LoVo (cell line): Measurements from ENCODE around the gene BAD.

Experiments
- DNase-seq: peaks from one replicate; pipeline ENCODE4 v3.0.0-alpha.2; 2016; ENCODE audit warnings: low spot score

The BAD gene

DNA sequence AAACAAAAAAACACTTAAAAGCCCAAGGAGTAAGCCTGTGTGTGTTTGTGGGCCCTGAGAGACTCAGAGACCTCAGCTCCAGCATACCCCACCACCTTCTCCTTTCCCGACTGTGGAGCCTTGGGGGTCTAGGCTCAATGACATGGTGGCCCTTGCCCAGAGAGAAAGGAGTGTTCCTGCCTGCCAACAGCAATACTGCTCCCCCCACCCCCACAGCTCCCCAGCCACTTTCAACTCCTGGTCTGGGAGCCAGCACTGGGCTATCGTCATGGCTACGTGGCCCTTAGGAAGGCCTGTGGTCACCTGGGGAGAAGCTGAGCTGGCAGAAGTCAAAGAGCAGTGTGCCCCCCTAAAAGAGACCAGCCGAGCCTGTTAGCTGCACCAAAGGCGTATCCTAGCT lies 40.4 kb downstream of the BAD start:
- no peak for DNase-seq

DNA sequence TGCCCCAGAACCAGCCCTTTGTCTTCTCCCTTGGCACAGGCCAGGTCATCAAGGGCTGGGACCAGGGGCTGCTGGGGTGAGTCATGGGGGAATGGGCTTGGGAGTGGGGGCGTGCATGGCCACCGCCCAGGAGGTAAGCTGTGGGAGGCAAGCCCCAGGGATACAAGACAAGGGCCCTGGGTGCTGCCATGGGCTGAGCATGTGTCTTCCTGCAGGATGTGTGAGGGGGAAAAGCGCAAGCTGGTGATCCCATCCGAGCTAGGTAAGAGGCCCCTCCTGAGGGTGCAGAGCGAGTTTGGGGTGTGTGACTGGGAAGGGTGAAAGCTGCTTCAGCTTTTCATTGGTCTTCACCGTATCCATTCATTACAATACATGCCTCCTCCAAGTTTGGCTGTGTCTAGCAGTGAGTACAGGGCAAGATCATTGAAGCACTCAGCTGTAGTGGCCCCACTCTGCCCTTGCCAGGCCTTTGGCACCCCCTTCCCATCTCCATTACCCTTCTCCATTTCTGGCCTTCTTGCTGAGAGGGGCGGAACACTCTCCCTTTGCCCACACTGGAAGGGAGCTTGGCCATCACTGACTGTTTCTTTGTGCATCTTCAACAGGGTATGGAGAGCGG lies 41.1 kb downstream of the BAD start:
- no peak for DNase-seq

DNA sequence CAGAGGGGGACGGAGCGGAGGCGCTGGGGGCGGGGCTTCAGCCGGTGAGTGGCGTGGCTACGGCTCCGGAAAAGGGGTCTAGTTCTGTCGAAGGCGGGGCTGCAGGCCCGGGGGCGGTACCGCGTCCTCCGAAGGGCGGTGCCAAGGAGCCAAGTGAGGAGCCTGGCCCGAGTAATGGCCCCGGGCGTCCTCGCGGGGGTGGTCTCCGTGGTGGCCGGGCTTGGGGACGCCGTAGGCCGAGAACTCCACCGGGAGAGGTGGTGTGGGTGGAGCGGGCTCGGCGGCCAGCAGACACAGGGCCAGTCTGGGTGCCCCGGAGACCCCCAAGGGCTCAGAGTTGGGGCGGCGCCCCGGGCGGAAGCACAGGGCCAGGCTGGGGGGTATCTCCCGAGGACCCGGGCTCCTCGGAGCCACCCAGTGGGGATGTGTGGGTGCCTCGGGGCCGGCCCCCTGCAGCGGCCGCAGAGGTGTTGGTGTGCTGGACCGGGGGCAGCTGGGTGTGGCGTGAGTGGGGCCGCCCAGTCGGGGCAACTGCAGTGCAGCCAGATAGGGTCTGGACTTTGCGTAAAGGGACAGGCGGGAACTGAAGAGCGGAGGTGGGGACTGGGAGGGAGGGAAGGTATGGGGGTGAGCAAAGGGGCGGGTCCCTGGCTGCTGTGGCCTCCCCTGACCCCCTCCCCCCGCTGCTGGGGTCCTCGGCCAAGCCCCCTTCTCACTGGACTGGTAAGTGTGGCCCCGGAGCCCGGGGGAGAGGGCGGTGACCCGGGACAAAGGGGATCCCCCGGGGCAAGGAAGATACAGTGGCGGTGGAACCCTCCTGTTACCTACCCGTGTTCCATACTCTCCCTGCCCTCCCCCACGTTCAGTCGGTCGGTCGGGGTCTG lies 42.7 kb downstream of the BAD start:
- DNase-seq: peak; percentile 32

DNA sequence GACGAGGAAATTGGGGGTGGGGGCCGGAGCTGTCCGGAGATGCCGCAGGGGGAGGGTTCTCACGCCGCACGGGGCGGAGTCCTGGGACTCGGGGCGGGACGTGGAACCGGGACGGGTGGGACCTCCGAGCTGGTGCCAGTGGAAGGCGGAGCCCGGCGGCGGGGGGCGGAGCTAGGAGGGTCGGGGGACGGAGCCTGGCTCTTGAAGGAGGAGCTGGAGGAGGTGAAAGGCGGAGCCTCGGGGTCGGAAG lies 43.3 kb downstream of the BAD start:
- peak; percentile 99 for DNase-seq

DNA sequence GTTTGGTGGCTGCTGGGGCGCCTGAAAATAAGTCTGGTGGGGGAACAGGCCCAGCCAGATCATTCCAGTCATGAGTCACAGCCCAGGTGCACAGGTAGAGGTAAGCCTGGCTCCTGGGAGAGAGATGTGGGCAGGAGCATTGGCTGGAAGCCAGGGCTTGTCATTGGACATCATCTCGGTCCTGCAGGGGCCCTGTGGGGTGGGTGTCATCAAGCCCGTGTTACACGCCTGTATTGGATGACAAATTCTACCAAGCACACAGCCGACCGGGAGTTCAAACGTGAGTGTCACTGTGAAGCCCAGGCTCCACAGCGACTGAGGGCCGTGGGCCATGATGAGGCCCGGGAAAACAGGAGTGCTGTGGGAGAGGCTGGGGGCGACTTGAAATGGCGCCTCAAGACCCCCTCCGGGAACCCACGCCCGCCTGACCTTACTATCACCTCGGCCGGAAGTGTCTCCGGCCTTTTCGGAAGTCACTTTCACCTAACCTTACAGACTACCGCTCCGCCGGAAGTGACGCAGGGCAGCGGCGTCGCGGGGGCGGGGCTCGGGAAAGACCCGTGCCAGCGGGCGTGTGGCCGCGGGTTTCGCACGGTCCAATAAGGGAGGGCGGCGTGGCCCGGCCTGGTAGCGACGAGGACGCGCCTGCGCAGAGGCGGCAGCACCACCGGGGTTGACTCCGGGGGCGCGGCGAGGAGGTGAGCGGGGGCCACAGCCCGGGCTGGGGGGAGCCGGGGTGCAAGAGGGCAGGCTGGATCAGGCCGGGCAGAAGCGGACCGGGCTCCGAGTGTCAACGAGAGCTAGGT lies 43.8 kb downstream of the BAD start, which contains the start of gene FKBP2:
Gene FKBP2 (plus strand): TSS at position 661 of the 806 bp plus-strand sequence. CDS start 1,293 bp downstream, outside the sequence.
- DNase-seq: peak; percentile 96

DNA sequence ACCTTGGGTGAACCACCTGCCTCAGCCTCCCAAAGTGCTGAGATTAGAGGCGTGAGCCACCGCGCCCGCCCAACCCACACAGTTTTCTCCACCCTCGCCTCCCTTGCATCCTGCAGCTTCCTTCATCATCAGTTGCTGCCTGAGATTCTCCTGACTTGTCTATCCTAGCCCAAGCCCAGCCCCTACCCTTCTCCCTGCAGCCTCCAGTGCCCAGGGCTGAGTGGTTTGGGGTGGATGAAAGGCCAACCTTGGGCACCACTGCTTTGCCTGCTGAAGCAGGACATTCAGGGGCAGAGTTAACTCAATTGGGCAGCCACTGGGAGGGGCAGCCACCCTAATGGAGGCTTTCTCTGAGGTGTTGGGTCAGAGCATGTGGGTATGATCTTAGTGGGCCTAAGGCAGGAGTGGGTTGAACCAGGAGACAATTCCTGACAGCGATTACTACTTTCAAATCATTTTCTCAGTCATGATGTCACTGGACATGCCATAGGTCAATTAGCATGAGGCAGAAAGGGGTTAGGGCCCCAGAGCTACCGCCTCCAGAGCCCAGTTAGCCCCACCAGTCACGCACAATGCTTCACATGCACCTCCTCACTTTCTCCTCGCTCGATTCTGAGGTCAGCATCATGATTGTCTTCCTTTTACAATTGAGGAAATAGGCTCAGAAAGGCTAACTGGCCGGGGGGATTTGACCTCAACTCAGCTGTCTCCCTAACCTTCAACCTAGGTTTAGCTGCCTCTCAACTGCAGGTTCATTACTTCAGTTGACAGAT lies 44.6 kb downstream of the BAD start:
- DNase-seq: no peak

DNA sequence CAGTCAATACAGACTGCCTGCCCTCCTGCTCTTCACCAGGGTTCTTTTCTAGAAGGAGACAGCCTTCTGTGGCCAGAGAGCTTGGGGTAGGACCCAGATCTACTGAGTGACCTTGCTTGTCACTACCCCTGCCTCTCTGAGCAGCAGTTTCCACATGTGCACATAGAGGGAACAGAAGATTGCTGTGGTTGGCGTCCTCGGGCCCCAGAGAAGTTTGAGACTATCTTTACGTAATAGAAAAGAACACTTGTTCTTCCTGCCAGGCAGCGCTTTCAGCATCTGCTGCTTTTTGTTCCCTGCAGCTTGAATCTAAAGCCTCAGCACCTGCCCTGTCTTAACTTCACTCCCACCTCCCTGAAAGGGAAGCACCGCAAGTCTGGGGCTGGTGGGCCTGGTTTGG lies 45.5 kb downstream of the BAD start:
- no peak for DNase-seq

DNA sequence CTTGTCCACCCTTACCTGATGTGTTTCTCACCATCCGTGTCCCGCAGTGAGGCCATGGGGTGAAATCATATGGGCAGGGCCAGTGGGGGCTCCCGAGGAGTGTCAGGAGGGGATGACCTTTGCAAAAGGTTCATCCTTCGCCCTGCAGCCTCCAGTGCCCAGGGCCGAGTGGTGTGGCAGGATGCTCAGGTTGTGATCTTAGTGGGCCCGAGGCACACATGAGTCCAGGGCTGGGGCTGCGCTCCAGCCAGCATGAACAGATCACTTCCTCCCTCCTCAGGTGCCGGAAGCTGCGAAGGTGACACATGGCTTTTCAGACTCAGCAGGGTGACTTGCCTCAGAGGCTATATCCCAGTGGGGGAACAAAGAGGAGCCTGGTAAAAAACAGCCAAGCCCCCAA lies 46.4 kb downstream of the BAD start:
- no peak for DNase-seq

DNA sequence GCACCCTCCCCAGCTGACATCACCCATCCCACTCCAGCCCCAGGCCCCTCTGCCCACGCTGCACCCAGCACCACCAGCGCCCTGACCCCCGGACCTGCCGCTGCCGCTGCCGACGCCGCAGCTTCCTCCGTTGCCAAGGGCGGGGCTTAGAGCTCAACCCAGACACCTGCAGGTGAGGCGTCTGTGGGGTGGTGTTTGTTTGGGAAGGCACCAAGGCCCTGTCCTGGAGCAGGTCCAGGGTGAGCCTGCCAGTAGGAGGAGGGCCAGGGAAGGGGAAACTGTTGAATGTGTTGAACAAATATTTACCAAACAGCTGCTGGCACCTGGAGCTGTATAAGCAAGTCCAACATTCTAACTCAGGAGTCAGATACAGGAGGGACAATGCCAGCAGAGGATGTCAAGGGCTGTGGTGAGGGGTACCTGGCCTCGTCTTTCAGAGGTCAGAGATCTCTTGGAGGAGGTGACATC lies 46.9 kb downstream of the BAD start:
- DNase-seq: no peak

DNA sequence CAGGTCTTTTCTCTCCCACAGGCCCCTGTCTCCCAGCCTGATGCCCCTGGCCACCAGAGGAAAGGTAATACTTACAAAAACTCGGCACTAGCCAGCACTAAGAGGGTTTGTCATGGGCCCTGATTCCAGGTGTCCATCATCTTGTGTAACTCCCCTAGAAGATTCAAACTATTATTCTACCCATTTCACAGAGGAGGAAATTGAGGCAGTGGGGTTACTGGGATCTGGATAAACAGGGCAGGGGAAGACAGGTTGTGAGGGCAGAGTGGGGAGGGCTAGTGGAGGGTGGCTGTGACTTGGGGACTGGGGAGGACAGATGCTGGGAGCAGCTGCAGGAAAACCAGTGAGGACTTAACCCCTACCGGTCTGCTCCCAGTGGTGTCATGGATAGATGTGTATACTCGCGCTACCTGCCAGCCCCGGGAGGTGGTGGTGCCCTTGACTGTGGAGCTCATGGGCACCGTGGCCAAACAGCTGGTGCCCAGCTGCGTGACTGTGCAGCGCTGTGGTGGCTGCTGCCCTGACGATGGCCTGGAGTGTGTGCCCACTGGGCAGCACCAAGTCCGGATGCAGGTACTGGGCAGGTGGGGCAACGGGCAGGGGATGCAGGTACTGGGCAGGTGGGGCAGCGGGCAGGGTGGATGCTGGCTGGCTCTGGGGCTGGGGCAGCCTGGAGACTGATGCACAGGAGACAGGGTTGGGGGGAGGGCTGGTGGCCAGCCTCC lies 48.9 kb downstream of the BAD start:
- no peak for DNase-seq

DNA sequence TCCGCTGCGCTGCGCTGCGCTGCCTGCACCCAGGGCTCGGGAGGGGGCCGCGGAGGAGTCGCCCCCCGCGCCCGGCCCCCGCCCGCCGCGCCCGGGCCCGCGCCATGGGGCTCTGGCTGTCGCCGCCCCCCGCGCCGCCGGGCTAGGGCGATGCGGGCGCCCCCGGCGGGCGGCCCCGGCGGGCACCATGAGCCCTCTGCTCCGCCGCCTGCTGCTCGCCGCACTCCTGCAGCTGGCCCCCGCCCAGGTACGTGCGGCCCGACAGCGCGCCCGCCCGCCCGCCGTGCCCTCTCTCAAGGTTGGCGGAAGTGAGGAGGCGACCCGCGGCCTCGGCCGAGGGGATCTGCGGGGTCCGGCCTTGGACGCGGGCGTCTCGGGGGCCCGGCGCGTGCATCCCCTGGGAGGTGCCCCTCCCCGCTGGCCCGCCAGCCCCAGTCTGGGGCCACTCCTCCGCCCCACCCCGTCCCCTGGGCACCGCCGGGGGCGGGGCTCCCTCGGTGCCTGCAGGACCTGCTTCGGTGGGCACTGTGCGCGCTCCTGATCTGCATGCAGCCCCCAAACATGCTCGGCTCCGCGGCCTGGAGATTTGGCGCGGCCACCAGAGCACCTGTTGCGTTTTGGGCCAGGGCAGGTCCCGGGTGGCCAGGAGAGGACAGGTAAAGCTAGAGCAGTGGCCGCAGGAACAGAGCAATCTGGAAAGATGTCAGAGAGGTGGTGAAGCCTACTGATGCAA lies 49.7 kb downstream of the BAD start:
- peak; percentile 34 for DNase-seq

DNA sequence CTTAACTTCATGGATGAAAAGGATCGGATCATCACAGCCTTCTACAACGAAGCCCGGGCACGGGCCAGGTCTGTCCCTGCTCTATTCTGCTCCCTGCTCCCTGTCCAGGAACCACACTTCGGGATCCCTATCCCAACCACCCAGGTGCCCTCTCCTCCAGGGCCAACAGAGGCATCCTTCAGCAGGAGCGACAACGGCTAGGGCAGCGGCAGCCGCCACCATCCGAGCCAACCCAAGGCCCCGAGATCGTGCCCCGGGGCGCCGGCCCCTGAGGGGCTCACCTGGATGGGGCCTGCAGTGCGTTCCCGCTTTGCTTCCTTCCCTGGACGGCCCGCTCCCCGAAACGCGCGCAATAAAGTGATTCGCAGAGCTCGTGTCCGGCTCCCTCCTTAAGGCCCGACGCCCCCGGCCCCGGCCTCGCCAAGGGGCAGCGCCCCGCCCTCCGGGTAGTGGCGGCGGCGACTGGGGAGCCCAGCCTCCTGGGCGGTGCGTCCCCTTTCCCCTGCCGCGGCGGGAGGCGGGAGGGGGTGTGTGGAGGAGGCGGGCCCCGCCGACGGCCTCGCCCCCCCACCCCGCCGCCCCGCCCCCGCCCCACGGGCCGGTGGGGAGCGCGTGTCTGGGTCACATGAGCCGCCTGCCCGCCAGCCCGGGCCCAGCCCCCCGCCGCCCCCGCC lies 50.4 kb downstream of the BAD start, which contains the start of gene VEGFB:
Gene VEGFB (plus strand): TSS at position 672 of the 674 bp plus-strand sequence. CDS start 250 bp downstream, outside the sequence.
- DNase-seq: peak; percentile 58

DNA sequence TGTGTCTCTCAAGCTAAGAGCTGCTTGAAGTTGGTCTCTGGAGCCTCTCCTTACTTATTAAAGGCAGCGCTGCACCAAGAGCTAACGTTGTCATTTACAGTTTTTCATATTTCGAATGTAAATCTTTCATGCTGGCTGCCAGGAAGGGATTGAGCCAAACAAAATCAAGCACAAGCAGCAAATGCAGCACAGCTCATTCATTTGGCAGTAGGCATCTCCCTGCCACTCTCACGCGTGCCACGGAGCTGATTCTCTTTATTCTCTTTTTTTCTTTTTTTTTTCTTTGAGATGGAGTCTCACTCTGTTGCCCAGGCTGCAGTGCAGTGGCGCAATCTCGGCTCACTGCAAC lies 51.5 kb downstream of the BAD start:
- no peak for DNase-seq

DNA sequence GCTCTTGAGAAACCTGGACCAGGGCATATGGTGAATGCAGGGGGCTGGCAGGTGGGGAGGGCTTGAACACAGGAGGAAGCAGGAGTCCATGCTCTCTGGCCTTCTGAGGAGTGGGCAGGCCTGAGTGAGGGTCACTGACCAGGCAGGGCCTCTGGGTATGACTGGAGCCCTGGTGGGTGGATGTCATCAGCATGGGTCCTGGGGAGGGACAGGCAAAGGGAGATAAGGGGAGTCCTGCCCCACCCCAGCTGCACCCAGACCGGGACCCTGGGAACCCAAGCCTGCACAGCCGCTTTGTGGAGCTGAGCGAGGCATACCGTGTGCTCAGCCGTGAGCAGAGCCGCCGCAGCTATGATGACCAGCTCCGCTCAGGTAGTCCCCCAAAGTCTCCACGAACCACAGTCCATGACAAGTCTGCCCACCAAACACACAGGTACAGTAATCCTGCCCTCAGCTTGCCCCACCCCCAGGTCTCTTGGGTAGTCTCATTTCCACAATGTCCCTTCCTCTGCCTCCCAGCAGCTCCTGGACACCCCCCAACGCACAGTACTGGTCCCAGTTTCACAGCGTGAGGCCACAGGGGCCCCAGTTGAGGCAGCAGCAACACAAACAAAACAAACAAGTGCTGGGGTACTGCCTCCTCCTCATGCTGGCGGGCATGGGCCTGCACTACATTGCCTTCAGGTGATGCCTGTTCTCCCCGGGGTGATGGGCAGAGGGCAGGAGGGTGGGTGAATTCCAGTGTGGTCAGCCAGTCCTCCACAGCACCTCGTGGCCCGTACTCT lies 52.1 kb downstream of the BAD start:
- DNase-seq: no peak

DNA sequence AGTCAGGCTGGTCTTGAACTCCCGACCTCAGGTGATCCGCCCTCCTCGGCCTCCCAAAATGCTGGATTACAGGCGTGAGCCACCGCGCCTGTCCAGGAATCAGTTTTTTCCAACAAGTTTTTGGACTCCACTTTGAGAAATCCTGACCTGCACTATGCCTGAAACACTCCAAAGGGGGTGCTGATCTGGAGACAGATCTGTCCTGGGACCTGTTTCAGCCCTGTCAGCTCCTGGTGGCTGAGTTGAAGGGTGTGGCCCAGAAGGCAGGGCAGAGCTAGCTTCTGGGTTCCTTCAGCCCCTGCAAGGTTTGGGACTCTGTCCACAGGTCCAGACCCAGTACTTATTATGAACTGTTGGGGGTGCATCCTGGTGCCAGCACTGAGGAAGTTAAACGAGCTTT lies 52.9 kb downstream of the BAD start:
- no peak for DNase-seq

DNA sequence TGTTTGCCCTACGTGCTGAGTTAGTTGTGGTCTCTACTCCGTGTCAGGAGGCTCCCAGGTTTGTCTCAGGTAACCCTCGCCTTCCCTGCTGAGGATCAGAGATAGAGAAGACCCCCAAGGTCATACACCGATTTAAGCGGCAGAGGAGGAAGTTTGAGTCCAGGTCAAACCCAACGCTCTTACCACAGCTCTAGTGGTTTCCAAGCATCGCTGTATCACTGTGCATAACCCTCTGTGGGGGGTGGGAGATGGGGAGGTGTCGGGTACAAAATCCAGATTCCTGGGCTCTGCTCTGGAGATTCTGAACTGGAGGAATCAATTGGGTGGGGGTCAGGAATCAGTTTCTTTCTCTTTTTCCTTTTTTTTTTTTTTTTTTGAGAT lies 53.5 kb downstream of the BAD start:
- no peak for DNase-seq

DNA sequence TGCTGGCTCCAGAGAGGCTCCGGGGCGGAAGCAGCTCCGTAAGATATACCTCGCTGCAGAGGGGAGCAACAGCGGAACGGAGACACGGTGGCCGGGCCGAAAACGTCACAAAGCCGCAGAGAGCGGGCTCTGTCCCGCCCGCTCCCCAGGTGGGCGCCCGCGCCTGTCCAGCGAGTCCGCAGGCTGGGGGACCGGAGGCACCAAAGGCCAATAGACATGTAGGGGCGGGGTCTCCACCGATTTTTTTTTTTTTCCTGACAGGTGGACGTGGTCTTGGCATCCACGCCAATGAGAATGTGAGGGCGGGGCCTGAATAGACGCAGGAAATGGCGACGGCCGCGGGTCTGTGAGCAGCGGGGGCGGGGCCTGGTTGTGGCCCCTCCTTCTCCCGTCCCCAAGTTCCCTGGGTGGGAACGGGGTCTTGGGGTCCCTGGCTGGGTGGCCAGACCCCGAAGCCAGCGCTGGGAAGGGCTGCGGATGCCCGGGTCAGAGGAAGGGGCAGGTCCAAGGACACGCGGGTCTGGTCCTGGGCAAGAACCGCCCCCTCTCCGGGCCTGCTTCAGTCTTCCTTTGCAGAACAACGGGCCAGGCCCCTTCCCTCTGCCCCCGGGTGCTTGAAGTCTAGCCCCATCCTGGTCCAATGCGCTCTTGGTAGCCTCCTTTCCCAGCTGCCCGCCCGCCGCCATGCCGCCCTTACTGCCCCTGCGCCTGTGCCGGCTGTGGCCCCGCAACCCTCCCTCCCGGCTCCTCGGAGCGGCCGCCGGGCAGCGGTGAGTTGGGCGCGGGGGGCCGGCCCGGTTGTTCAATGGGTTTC lies 54.1 kb downstream of the BAD start, which contains the start of gene DNAJC4:
Gene DNAJC4 (plus strand): TSS at position 378 of the 814 bp plus-strand sequence. CDS start 307 bp downstream, at position 685.
- peak; percentile 90 for DNase-seq

DNA sequence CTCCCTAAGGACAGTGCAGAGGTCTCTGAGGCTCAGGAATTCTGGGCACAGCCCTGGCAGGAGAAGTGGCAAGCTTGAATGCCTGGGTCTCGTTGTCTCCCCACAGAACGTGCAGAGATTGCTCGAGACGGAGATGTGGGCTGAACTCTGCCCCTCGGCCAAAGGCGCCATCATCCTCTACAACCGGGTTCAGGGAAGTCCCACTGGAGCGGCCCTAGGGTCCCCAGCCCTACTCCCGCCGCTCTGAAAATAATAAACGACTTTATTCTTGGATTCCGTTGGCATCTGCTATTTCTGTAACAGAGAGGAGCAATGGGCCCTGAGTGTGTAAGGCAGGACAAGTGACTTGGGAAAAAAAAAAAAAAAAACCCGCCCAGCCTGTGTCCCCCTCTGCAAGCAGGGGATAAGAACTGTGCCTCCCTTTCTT lies 54.7 kb downstream of the BAD start:
- no peak for DNase-seq
